Measurements from ENCODE around the gene IRGQ. TPM values are rescaled to one million over a fixed set of nuclear protein-coding genes. Genes with fewer than 3 reads are reported as not detected.

Gene IRGQ
- total RNA-seq, 1 donor from 2014 or later: 19.5 TPM

DNA sequence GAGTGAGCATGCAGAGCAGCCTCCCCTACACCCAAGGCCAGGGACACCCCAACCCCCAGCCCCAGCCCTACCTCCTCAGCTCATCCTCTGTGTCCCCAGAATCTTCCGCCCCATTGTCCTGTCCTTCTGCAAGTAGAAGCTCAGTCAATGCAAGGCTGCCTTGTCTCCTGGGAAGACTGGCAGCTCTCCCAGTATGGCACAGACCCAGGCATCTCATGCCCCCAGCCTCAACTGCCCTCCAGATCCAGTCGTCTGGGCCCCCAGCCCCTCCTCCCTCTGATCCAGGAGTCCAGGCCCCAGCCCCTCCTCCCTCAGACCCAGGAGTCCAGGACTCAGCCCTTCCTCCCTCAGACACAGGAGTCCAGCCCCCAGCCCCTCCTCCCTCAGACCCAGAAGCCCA lies 50.0 kb downstream of the IRGQ start:
- FAIRE-seq (no peak), DNase-seq (ENCODE audit: low read depth) (no peak)
- no peak overlapping the region for H3K4me3 ChIP-seq (ENCODE audit: low read depth, low read length)
- no peaks in the 10 kb centered on the region for H3K27me3 ChIP-seq (ENCODE audit: control insufficient read depth, insufficient read depth, low read length)
- TF ChIP-seq, protein P1, sequence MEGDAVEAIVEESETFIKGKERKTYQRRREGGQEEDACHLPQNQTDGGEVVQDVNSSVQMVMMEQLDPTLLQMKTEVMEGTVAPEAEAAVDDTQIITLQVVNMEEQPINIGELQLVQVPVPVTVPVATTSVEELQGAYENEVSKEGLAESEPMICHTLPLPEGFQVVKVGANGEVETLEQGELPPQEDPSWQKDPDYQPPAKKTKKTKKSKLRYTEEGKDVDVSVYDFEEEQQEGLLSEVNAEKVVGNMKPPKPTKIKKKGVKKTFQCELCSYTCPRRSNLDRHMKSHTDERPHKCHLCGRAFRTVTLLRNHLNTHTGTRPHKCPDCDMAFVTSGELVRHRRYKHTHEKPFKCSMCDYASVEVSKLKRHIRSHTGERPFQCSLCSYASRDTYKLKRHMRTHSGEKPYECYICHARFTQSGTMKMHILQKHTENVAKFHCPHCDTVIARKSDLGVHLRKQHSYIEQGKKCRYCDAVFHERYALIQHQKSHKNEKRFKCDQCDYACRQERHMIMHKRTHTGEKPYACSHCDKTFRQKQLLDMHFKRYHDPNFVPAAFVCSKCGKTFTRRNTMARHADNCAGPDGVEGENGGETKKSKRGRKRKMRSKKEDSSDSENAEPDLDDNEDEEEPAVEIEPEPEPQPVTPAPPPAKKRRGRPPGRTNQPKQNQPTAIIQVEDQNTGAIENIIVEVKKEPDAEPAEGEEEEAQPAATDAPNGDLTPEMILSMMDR (IDR thresholded peaks at IDR 0.05; ENCODE audit: insufficient read depth, low read length, severe bottlenecking): no peak
- H3K36me3 ChIP-seq (ENCODE audit: control insufficient read depth, insufficient read depth, low read length): peaks cover 14% of the 10 kb centered on the region

DNA sequence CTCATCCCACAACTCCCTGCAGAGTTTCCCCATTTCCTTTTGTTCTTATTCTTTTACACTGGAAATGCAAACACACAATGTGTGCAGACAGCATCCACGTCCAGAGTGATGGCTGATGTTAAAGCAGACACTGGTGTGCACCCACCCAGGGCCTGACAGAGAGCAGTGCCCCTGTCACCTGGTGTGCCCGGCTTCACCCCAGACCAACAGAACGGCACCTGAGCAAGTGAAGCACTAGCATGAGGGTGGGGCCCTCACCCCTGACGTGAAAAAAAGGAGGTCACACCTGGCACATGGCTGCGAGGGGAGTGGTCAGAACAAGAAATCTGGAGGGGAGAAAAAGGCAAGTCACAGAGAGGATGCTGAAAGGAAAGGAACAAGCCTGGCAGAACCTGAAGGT lies 50.7 kb downstream of the IRGQ start:
- FAIRE-seq: no peak
- peaks cover 10% of the 10 kb centered on the region for H3K36me3 ChIP-seq (ENCODE audit: control insufficient read depth, insufficient read depth, low read length)
- no peaks in the 10 kb centered on the region for H3K27me3 ChIP-seq (ENCODE audit: control insufficient read depth, insufficient read depth, low read length)
- no peak overlapping the region for H3K4me3 ChIP-seq (ENCODE audit: low read depth, low read length)
- DNase-seq (ENCODE audit: low read depth): no peak
- TF ChIP-seq, protein P1 (IDR thresholded peaks at IDR 0.05; ENCODE audit: insufficient read depth, low read length, severe bottlenecking): no peak

DNA sequence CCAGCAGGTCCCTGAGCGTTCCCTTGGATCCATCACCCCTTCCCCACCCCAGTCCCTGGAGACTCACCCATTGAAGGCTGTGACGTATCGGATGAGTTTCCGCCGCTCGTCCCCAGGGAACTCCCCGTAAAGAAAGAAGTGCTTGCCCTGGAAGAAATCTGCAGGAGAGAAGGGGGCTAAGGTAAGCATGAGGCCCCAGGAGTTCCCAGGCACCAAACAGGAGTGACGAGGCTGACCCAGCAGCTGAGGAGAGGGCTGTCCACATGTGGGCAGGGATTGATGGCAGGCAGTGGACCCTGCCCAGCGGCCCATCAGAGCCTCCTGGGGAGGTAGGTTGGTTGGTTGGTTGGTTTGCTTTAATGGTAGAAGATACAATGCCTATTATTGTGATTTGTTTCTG lies 51.9 kb downstream of the IRGQ start:
- DNase-seq (ENCODE audit: low read depth) (no peak), FAIRE-seq (no peak)
- peaks cover 9% of the 10 kb centered on the region for H3K36me3 ChIP-seq (ENCODE audit: control insufficient read depth, insufficient read depth, low read length)
- TF ChIP-seq, protein P1 (IDR thresholded peaks at IDR 0.05; ENCODE audit: insufficient read depth, low read length, severe bottlenecking): no peak
- H3K27me3 ChIP-seq (ENCODE audit: control insufficient read depth, insufficient read depth, low read length): no peaks in the 10 kb centered on the region
- H3K4me3 ChIP-seq (ENCODE audit: low read depth, low read length): no peak overlapping the region

DNA sequence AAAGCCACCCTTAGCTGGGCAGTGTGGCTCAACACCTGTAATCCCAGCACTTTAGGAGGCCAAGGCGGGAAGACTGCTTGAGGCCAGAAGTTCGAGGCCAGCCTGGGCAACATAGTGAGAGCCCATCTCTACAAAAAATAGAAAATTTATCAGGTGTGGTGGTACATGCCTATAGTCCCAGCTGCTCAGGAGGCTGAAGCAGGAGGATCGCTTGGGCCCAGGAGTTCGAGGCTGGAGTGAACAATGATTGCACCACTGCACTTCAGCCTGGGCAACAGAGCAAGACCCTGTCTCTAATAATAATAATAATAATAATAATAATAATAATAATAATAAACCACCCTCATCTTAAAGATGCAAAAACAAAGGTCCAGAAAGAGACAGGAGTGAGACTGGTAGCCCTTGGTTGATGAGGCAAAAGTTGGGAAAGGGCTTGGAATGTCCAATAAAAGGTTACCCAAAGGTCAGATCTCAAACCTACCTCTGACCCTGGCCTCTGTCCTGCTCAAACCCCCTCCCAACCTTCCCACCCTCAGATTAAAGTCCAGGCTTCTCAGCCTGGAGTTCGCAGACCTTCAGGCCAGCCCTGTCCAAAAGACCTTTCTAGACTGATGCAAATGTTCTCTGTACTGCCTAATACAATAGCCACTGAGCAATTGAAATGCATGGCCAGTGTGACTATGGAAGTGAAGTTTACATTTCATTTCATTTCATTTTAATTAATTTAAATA lies 53.8 kb downstream of the IRGQ start:
- DNase-seq (ENCODE audit: low read depth) (no peak), FAIRE-seq (no peak)
- Histone ChIP-seq H3K27me3 (ENCODE audit: control insufficient read depth, insufficient read depth, low read length) (no peaks in the 10 kb centered on the region), H3K4me3 (ENCODE audit: low read depth, low read length) (no peak overlapping the region), H3K36me3 (ENCODE audit: control insufficient read depth, insufficient read depth, low read length) (peaks cover 9% of the 10 kb centered on the region)
- TF ChIP-seq, protein P1 (IDR thresholded peaks at IDR 0.05; ENCODE audit: insufficient read depth, low read length, severe bottlenecking): no peak

DNA sequence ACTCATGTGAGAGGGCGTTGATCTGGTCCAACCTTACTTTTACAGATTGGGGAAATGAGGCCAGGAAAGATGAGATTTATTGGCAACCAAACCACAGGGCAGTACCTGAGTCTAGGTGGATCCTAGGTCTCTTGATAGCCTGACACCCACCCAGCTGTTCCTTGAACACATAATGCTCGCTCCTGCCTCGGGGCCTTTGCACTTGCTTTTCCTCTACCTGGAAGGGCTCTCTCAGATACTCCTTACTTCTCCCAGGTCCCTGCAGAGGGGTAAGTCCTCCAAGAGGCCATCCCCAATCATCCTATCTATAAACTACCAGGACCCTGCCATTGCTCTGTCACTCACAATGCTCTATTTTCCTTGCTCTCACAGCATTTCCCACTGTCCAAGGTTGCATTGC lies 55.6 kb downstream of the IRGQ start:
- DNase-seq (ENCODE audit: low read depth) (no peak), FAIRE-seq (no peak)
- TF ChIP-seq, protein P1 (IDR thresholded peaks at IDR 0.05; ENCODE audit: insufficient read depth, low read length, severe bottlenecking): no peak
- Histone ChIP-seq H3K4me3 (ENCODE audit: low read depth, low read length) (no peak overlapping the region), H3K27me3 (ENCODE audit: control insufficient read depth, insufficient read depth, low read length) (no peaks in the 10 kb centered on the region), H3K36me3 (ENCODE audit: control insufficient read depth, insufficient read depth, low read length) (peaks cover 7% of the 10 kb centered on the region)

DNA sequence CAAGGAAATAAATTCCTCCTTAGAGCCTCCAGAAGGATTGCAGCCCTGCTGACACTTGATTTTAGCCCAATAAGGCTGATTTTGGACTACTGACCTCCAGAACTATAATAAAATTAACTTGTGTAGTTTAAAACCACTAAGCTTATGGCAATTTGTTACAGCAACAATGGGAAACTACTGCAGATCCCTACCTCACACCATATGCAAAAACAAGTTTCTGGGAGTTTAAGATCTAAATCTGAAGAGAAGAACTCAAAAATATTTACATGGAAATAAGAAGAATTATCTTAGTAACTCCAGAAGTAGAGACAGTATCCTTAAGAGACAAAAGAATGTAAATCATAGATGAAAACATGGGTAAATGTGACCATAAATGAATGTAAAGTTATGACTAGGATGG lies 57.0 kb downstream of the IRGQ start:
- no peak for FAIRE-seq
- Histone ChIP-seq H3K27me3 (ENCODE audit: control insufficient read depth, insufficient read depth, low read length) (no peaks in the 10 kb centered on the region), H3K36me3 (ENCODE audit: control insufficient read depth, insufficient read depth, low read length) (peaks cover 7% of the 10 kb centered on the region), H3K4me3 (ENCODE audit: low read depth, low read length) (no peak overlapping the region)
- no peak for DNase-seq (ENCODE audit: low read depth)
- TF ChIP-seq, protein P1 (IDR thresholded peaks at IDR 0.05; ENCODE audit: insufficient read depth, low read length, severe bottlenecking): no peak
